Right atrium auricular region (tissue), 2 donors: Measurements from ENCODE around the gene GJB6. TPM values are rescaled to one million over a fixed set of nuclear protein-coding genes. Genes with fewer than 3 reads are reported as not detected.

Experiments
- DNase-seq: peaks from one replicate; pipeline ENCODE4 v3.0.0-alpha.2; 2019; ENCODE audit warnings: low spot score
- H3K27ac ChIP-seq, 2 donors: fragments of 200-600 bp; sonication (generic); 1 replicate in 1 of 2; 2 replicates in 1 of 2; pipeline ENCODE4 v1.5.1; 2016 to 2019
- H3K27me3 ChIP-seq, 2 donors: fragments of 200-600 bp; sonication (generic); one replicate each; pipeline versions ENCODE4 v1.5.1 to v1.6.0; 2017 to 2019
- H3K36me3 ChIP-seq: fragments of 200-600 bp; sonication (generic); one replicate; pipeline ENCODE4 v1.5.1; 2016
- H3K4me1 ChIP-seq, 2 donors: fragments of 200-600 bp; sonication (generic); one replicate each; pipeline versions ENCODE4 v1.5.1 to v1.6.0; 2017 to 2019
- H3K4me3 ChIP-seq, 2 donors: fragments of 200-600 bp; sonication (generic); 1 replicate in 1 of 2; 2 replicates in 1 of 2; pipeline ENCODE4 v1.5.1; 2017 to 2019; ENCODE audit warnings: mild to moderate bottlenecking in 1 of 2, moderate library complexity in 1 of 2
- H3K9me3 ChIP-seq, 2 donors: fragments of 200-600 bp; sonication (generic); one replicate each; pipeline ENCODE4 v1.5.1; 2019
- CTCF ChIP-seq, 2 donors: fragments of 200-600 bp; sonication (generic); IDR thresholded peaks; one replicate each; pipeline ENCODE4 v1.5.1; 2019; ENCODE audit warnings: antibody characterized with exemption in 2 of 2
- total RNA-seq, 2 donors: library from RNA; depleted of rRNA; stranded (reverse); fragments of >200 nt; gene quantifications; one replicate each; pipeline ENCODE4 v1.1.0, GENCODE V29; 2016

The GJB6 gene
- total RNA-seq, 2 donors from 2014 or later = not detected

GRCh38 chr13:20192836-20193161, 39.3 kb downstream of the GJB6 start, which contains the start of gene GJB2:
Gene GJB2 (minus strand): TSS chr13:20192938. CDS start chr13:20189581, 3,357 bp downstream.
- Histone ChIP-seq H3K36me3 (no peaks in the 10 kb centered on the region), H3K9me3 (no peaks in the 10 kb centered on the region), H3K27me3 (peaks cover 5 to 24% of the 10 kb centered on the region in 2 donors), H3K27ac (no peak within 1 kb of the TSS), H3K4me1 (peaks cover 0 to 30% of the 10 kb centered on the region in 2 donors), H3K4me3 (peak within 1 kb of the TSS; percentile 44 to 64)
- DNase-seq = no peak
- no peak for TF ChIP-seq CTCF (IDR thresholded peaks at IDR 0.05)

DNA sequence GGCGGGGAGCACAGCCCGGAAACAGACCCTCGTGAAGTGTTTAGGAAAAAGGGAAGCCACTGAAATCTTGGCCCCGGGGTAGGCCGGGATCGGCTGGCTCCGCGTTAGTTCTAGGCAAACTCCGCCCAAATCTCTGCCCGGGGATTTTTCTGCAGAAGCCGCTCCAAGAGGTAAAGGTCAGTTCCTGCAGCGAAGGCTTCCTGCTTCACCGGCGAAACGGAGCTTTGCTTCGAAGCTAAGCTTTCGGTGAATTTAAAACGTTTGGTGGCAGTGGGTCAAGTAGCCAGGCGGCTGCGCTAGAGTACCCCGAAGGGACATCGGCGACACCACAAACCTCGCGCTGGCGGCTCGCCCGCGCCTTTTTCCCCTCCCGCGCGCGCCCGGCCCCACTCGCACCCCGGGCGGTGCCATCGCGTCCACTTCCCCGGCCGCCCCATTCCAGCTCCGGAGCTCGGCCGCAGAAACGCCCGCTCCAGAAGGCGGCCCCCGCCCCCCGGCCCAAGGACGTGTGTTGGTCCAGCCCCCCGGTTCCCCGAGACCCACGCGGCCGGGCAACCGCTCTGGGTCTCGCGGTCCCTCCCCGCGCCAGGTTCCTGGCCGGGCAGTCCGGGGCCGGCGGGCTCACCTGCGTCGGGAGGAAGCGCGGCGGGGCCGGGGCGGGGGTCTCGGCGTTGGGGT, 39.8 kb downstream of the GJB6 start:
- peaks cover 0 to 30% of the 10 kb centered on the region in 2 donors for H3K4me1 ChIP-seq
- TF ChIP-seq CTCF (IDR thresholded peaks at IDR 0.05) = no peak
- peaks cover 5 to 24% of the 10 kb centered on the region in 2 donors for H3K27me3 ChIP-seq
- H3K4me3 ChIP-seq = peak overlapping the region; percentile 44 to 64
- no peak overlapping the region for H3K27ac ChIP-seq
- DNase-seq = no peak
- H3K9me3 ChIP-seq = no peaks in the 10 kb centered on the region
- H3K36me3 ChIP-seq = no peaks in the 10 kb centered on the region

GRCh38 chr13:20191311-20192157, 40.6 kb downstream of the GJB6 start:
- Histone ChIP-seq H3K9me3 (no peaks in the 10 kb centered on the region), H3K4me1 (peaks cover 0 to 30% of the 10 kb centered on the region in 2 donors), H3K4me3 (peak overlapping the region; percentile 44 to 64), H3K27ac (no peak overlapping the region), H3K36me3 (no peaks in the 10 kb centered on the region), H3K27me3 (peaks cover 5 to 24% of the 10 kb centered on the region in 2 donors)
- TF ChIP-seq CTCF (IDR thresholded peaks at IDR 0.05) = no peak
- DNase-seq = no peak

GRCh38 chr13:20190481-20191310, 41.4 kb downstream of the GJB6 start:
- Histone ChIP-seq H3K4me1 (peaks cover 0 to 30% of the 10 kb centered on the region in 2 donors), H3K27ac (no peak overlapping the region), H3K4me3 (no peak overlapping the region), H3K36me3 (no peaks in the 10 kb centered on the region), H3K9me3 (no peaks in the 10 kb centered on the region), H3K27me3 (peaks cover 5 to 23% of the 10 kb centered on the region in 2 donors)
- no peak for DNase-seq
- TF ChIP-seq CTCF (IDR thresholded peaks at IDR 0.05) = no peak

DNA sequence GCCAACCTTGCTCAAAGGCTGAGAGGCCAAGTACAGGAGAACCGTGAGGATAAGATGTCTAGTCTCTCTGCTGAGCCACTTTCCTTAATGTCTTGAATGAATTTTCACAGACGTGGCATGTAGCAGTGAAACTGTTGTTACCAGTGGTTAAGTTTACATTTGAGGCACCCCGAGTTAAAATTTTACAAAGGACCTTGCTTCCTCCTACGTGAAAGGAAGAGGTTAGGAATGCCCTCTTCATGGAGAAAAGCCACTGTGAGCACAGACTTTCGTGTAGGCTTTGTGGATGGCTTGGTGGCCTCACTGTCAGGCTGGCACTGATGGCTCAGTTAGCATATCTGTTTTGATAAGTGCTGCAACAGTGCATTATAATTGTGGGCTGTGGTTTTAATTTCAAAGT, 42.0 kb downstream of the GJB6 start:
- H3K9me3 ChIP-seq = no peaks in the 10 kb centered on the region
- no peak for TF ChIP-seq CTCF (IDR thresholded peaks at IDR 0.05)
- H3K27me3 ChIP-seq = peaks cover 5 to 17% of the 10 kb centered on the region in 2 donors
- H3K4me3 ChIP-seq = no peak overlapping the region
- no peaks in the 10 kb centered on the region for H3K36me3 ChIP-seq
- H3K27ac ChIP-seq = no peak overlapping the region
- no peak for DNase-seq
- H3K4me1 ChIP-seq = peaks cover 0 to 30% of the 10 kb centered on the region in 2 donors
